GM19351 (cell line): ENCODE measurements around the gene ATXN3.

Experiments
- ATAC-seq: cut with Tn5 transposase; IDR thresholded peaks from one replicate; pipeline ENCODE4 v1.9.1; 2021; ENCODE audit warnings: mild to moderate bottlenecking, moderate library complexity; ENCODE audit not compliant: unreplicated experiment

Gene ATXN3

GRCh38 chr14:92012121-92012748, 94.1 kb downstream of the ATXN3 start:
- ATAC-seq, result no peak

DNA sequence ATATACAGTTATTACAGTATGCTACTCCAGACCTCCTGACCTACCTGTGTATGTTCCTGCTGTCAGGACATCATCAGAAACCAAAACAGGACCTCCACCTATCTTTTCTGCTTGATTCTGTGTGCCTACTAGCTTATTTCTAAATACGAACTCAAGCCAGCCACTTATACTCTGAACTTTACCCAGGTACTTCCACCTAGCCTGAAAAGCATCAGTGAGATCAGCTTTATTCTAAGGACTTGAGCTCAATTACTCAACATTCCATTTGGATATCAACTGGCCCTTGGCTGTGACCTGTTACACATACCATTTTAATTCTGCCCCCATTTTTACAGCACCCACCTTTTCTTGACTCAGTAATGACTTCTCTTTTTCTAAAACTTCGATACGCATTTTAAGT, 95.7 kb downstream of the ATXN3 start:
- ATAC-seq, result no peak

- no peak for ATAC-seq
Observed at GRCh38 chr14:92009604-92010003, 96.8 kb downstream of the ATXN3 start.
